ENCODE data around the gene ARHGAP8. TPM values are rescaled to one million over a fixed set of nuclear protein-coding genes. Genes with fewer than 3 reads are reported as not detected.

ARHGAP8 gene
- total RNA-seq, 2 donors from 2014 or later = 12.2 to 15.2 TPM

DNA sequence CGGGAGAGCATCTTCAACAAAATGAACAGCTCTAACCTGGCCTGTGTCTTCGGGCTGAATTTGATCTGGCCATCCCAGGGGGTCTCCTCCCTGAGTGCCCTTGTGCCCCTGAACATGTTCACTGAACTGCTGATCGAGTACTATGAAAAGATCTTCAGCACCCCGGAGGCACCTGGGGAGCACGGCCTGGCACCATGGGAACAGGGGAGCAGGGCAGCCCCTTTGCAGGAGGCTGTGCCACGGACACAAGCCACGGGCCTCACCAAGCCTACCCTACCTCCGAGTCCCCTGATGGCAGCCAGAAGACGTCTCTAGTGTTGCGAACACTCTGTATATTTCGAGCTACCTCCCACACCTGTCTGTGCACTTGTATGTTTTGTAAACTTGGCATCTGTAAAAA, 109.9 kb downstream of the ARHGAP8 start:
- Histone ChIP-seq H3K36me3 (replicated peaks in 1 of 2; ENCODE audit: insufficient read depth in 1 of 2, low read depth in 2 of 2) (no peaks in the 10 kb centered on the region), H3K4me3 (no peak overlapping the region), H3K27me3 (no peaks in the 10 kb centered on the region), H3K4me1 (no peaks in the 10 kb centered on the region), H3K9me3 (no peaks in the 10 kb centered on the region), H3K27ac (no peak overlapping the region)
- intact Hi-C loops (cut with DNase I) = no loop called here
- no peak for DNase-seq
- ATAC-seq = no peak
- 80 to 92% methylated on average over 5 to 11 of the region's 11 CpGs for WGBS, 2 donors
- no peak for TF ChIP-seq POLR2A (IDR thresholded peaks at IDR 0.05)
- TF ChIP-seq, protein P1, sequence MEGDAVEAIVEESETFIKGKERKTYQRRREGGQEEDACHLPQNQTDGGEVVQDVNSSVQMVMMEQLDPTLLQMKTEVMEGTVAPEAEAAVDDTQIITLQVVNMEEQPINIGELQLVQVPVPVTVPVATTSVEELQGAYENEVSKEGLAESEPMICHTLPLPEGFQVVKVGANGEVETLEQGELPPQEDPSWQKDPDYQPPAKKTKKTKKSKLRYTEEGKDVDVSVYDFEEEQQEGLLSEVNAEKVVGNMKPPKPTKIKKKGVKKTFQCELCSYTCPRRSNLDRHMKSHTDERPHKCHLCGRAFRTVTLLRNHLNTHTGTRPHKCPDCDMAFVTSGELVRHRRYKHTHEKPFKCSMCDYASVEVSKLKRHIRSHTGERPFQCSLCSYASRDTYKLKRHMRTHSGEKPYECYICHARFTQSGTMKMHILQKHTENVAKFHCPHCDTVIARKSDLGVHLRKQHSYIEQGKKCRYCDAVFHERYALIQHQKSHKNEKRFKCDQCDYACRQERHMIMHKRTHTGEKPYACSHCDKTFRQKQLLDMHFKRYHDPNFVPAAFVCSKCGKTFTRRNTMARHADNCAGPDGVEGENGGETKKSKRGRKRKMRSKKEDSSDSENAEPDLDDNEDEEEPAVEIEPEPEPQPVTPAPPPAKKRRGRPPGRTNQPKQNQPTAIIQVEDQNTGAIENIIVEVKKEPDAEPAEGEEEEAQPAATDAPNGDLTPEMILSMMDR (IDR thresholded peaks at IDR 0.05) = no peak

DNA sequence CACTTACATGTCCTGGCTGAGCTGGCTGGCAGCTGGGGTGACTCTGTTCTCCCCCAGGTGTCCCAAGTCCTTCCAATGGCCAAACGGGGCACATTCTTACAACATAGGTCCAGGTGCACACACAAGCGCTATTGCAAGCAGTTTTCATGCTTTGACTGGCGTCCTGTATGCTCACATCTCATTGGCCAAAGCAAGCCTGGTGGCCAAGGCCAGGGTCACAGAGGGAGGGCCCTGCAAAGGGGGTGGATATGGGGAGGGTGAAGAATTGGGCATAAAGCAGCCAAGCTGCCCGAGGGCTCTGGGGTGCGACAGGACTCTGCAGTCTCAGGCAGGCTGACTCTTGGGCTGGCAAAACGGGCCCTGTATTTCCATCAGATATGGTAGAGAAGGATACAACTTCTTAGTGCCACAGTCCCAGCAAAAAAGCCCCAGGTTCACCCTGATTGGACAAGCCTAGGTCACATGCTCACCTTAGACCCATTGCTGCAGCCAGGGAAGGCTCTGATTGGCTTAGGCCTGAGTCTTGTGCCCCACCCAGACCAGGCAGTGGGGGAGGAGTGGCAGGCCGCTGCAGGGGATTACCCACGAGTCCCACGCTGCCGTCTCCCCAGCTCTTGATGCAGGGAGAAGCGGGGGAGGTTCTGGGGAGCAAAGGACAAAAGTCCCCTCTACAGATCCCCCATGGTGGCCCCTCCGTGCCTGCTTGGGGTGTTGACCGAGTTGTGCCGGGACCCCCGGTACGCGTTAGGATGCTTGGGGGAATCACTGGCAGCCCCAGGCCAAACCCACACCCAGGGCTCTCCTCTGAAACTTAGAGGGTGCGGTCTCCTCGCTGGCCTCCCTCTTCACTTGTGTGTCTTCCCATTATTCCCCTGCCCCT, 110.8 kb downstream of the ARHGAP8 start:
- H3K9me3 ChIP-seq = no peaks in the 10 kb centered on the region
- ATAC-seq (no peak), DNase-seq (no peak)
- no peak overlapping the region for H3K4me3 ChIP-seq
- WGBS, 2 donors = 82 to 86% methylated on average over 11 to 18 of the region's 19 CpGs
- H3K27ac ChIP-seq = no peak overlapping the region
- H3K27me3 ChIP-seq = no peaks in the 10 kb centered on the region
- TF ChIP-seq, protein P1 (IDR thresholded peaks at IDR 0.05) = no peak
- no peak for TF ChIP-seq POLR2A (IDR thresholded peaks at IDR 0.05)
- intact Hi-C loops (cut with DNase I) = no loop called here
- no peaks in the 10 kb centered on the region for H3K4me1 ChIP-seq
- no peaks in the 10 kb centered on the region for H3K36me3 ChIP-seq (replicated peaks in 1 of 2; ENCODE audit: insufficient read depth in 1 of 2, low read depth in 2 of 2)

DNA sequence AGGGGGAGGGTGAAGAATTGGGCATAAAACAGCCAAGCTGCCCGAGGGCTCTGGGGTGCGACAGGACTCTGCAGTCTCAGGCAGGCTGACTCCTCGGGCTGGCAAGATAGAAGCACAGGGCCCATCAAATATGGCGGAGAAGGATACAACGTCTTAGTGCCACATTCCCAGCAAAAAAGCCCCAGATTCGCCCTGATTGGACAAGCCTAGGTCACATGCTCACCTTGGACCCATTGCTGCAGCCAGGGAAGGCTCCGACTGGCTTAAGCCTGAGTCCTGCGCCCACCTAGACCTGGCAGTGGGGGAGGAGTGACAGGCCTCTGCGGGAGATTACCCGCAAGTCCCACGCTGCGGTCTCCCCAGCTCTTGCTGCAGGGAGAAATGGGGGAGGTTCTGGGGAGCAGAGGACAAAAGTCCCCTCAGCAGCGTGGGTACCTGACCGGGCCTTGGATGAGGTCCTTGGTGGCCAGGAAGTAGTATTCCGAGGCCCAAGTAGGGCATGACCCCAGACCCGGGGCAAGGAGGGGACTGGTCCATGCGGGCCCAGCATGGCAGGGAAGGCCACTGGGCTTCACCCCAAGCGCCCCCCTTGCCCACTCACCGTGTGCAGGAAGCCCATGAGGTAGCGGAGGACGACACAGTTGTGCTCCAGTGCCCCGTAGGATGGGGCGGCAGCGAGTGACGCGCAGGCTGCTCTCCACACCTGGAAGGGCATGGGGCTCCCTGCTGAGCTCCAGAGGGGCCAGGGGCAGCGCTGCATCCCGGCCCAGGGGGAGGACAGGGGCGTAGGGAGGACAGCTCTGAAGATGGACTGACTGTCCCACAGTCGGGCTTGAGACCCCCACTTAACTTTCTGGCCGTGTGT, 113.0 kb downstream of the ARHGAP8 start:
- TF ChIP-seq, protein P1 (IDR thresholded peaks at IDR 0.05) = no peak
- no peak for TF ChIP-seq POLR2A (IDR thresholded peaks at IDR 0.05)
- Histone ChIP-seq H3K9me3 (no peaks in the 10 kb centered on the region), H3K36me3 (replicated peaks in 1 of 2; ENCODE audit: insufficient read depth in 1 of 2, low read depth in 2 of 2) (no peaks in the 10 kb centered on the region), H3K4me3 (no peak overlapping the region), H3K27ac (no peak overlapping the region), H3K27me3 (no peaks in the 10 kb centered on the region), H3K4me1 (no peaks in the 10 kb centered on the region)
- DNase-seq (no peak), ATAC-seq (no peak)
- WGBS, 2 donors = 78 to 84% methylated on average over 7 to 29 of the region's 31 CpGs
- intact Hi-C loops (cut with DNase I) = no loop called here

DNA sequence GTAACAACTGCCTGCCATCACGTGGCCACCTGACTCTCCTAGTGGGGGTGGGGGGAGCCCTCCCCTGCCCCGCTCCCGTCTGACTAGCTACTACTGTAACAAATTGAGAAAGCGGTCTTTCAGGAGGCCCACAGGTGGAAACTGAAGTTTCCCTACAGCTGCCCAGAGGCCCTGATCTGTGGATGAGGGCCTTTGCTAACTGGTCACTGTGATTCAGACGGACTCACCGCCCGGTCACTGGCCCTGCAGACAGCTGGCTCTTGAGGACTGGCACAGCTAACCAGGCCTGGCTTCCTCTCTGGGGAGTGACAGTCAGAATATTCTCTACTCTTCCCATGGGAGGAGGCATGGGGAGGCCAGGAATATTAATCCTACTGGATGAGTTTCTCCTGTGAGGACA, 116.8 kb downstream of the ARHGAP8 start:
- Histone ChIP-seq H3K4me1 (no peaks in the 10 kb centered on the region), H3K36me3 (replicated peaks in 1 of 2; ENCODE audit: insufficient read depth in 1 of 2, low read depth in 2 of 2) (no peaks in the 10 kb centered on the region), H3K27ac (no peak overlapping the region), H3K4me3 (no peak overlapping the region), H3K27me3 (no peaks in the 10 kb centered on the region), H3K9me3 (peaks cover 0 to 12% (median 0%) of the 10 kb centered on the region in 3 donors)
- ATAC-seq (no peak), DNase-seq (no peak)
- 61 to 68% methylated on average over 5 to 7 of the region's 7 CpGs for WGBS, 2 donors
- TF ChIP-seq, protein P1 (IDR thresholded peaks at IDR 0.05) = no peak
- TF ChIP-seq POLR2A (IDR thresholded peaks at IDR 0.05) = no peak
- intact Hi-C loops (cut with DNase I) = no loop called here

All from body of pancreas (tissue), 4 donors.